HepG2 (cell line): Measurements from ENCODE around the gene MRM1. TPM values are rescaled to one million over a fixed set of nuclear protein-coding genes. Genes with fewer than 3 reads are reported as not detected.

Experiments used
- ATAC-seq: fragments of 200-7000 bp; cut with Tn5 transposase; 3 replicates; pipeline ENCODE4 v1.9.1; 2020; ENCODE audit warnings: mild to moderate bottlenecking, moderate library complexity
- BruUV-seq: library from RNA; stranded (reverse); fragments of 400-500 nt; replicated peaks from 2 replicates; lab custom pipeline; 2021; lab: Mats Ljungman, UMichigan
- CTCF ChIA-PET: fragments of 300-600 bp; formaldehyde crosslinking; extraction: SDS; loops from one replicate; lab custom pipeline; 2021; ENCODE audit warnings: low total read pairs, inconsistent platforms, low intra/inter-chr PET ratio; lab: Yijun Ruan, JAX
- POLR2A ChIA-PET: fragments of 350-600 bp; sonication (Branson Sonifier 250); formaldehyde crosslinking; loops from one replicate; lab custom pipeline; 2020; ENCODE audit warnings: antibody characterized with exemption, inconsistent platforms; lab: Yijun Ruan, JAX
- DNase-seq: peaks from one replicate; pipeline ENCODE4 v3.0.0-alpha.2; 2015; ENCODE audit warnings: low spot score
- FAIRE-seq: peaks from 3 replicates; lab custom pipeline; 2011; peaks lifted over from hg19 to GRCh38; lab: Jason Lieb, UNC
- H2AFZ ChIP-seq: one replicate; pipeline ENCODE4 v1.6.1; 2011; ENCODE audit warnings: low read length, inconsistent platforms
- H3K27ac ChIP-seq: fragments of 300-600 bp; 3 replicates; pipeline ENCODE4 v1.8.0; 2011; ENCODE audit warnings: mixed run types, mild to moderate bottlenecking, mixed read lengths, low read length, inconsistent platforms; ENCODE audit not compliant: insufficient read depth; ENCODE audit errors: extremely low read length
- H3K27me3 ChIP-seq, 2 experiments: fragments of 200-600 bp in 1 of 2; 2 replicates in 1 of 2; 3 replicates in 1 of 2; pipeline versions ENCODE4 v1.6.0 to v1.8.0; 2011; ENCODE audit warnings: low read length in 2 of 2, mild to moderate bottlenecking in 2 of 2, moderate library complexity in 2 of 2, inconsistent platforms in 1 of 2; ENCODE audit not compliant: insufficient read depth in 2 of 2, control insufficient read depth in 1 of 2
- H3K36me3 ChIP-seq, 2 experiments: fragments of 200-600 bp in 1 of 2; replicated peaks in 1 of 2; 2 replicates in 1 of 2; 3 replicates in 1 of 2; pipeline versions ENCODE4 v1.5.1 to v1.8.0; 2011; ENCODE audit warnings: low read length in 2 of 2, inconsistent platforms in 1 of 2; ENCODE audit not compliant: insufficient read depth in 2 of 2, control insufficient read depth in 1 of 2
- H3K4me1 ChIP-seq: 2 replicates; pipeline ENCODE4 v1.5.1; 2012; ENCODE audit warnings: low read length, inconsistent platforms; ENCODE audit not compliant: insufficient read depth
- H3K4me2 ChIP-seq: 2 replicates; pipeline ENCODE4 v1.6.0; 2011; ENCODE audit warnings: low read depth, low read length, inconsistent platforms
- H3K4me3 ChIP-seq, 3 experiments: fragments of 200-600 bp in 1 of 3; sonication (generic), shearing (Covaris generic) in 1 of 3; replicated peaks in 1 of 3; 2 replicates each; pipeline ENCODE4 v1.5.1; 2011 to 2016; ENCODE audit warnings: low read length in 3 of 3, inconsistent platforms in 2 of 3, low read depth in 2 of 3, mild to moderate bottlenecking in 2 of 3, control low read depth in 1 of 3, mixed read lengths in 1 of 3; ENCODE audit not compliant: insufficient read depth in 1 of 3
- H3K79me2 ChIP-seq: one replicate; pipeline ENCODE4 v1.6.1; 2011; ENCODE audit warnings: low read length, inconsistent platforms; ENCODE audit not compliant: insufficient read depth
- H3K9ac ChIP-seq: 2 replicates; pipeline ENCODE4 v1.6.0; 2011; ENCODE audit warnings: mild to moderate bottlenecking, low read depth, low read length, inconsistent platforms; ENCODE audit not compliant: insufficient read depth
- H3K9me3 ChIP-seq: 2 replicates; pipeline ENCODE4 v1.5.1; 2012; ENCODE audit warnings: mild to moderate bottlenecking, low read length
- H4K20me1 ChIP-seq: 2 replicates; pipeline ENCODE4 v1.6.0; 2011; ENCODE audit warnings: inconsistent platforms, mild to moderate bottlenecking, low read length, moderate library complexity; ENCODE audit not compliant: insufficient read depth
- CENPX ChIP-seq: sonication (generic); formaldehyde crosslinking; IDR thresholded peaks from 2 replicates; pipeline ENCODE4 v1.9.0; 2021; ENCODE audit warnings: mild to moderate bottlenecking, missing genetic modification reagents, moderate library complexity
- HMGA1 ChIP-seq: sonication (generic); formaldehyde crosslinking; conservative IDR thresholded peaks from 2 replicates; pipeline ENCODE4 v1.4.0; 2020; ENCODE audit warnings: missing genetic modification reagents
- MEIS2 ChIP-seq: sonication (generic); formaldehyde crosslinking; IDR thresholded peaks from 2 replicates; pipeline ENCODE4 v1.9.0; 2021; ENCODE audit warnings: mild to moderate bottlenecking, missing genetic modification reagents
- NFKBIZ ChIP-seq: IDR thresholded peaks from 2 replicates; pipeline ENCODE4 v1.6.1; 2018; ENCODE audit warnings: missing genetic modification reagents, missing compliant biosample characterization
- ZFAT ChIP-seq: sonication (generic); formaldehyde crosslinking; conservative IDR thresholded peaks from 2 replicates; pipeline ENCODE4 v1.8.1; 2023; ENCODE audit warnings: missing genetic modification reagents, inconsistent platforms
- ZNF569 ChIP-seq: sonication (generic); formaldehyde crosslinking; IDR thresholded peaks from 2 replicates; pipeline ENCODE4 v1.5.0; 2020; ENCODE audit warnings: mild to moderate bottlenecking, missing genetic modification reagents, moderate library complexity, borderline replicate concordance
- ZNF598 ChIP-seq: sonication (generic); formaldehyde crosslinking; IDR thresholded peaks from 2 replicates; pipeline ENCODE4 v1.5.1; 2020; ENCODE audit warnings: mild to moderate bottlenecking, missing genetic modification reagents, borderline replicate concordance
- ZNF678 ChIP-seq: sonication (generic); formaldehyde crosslinking; IDR thresholded peaks from 2 replicates; pipeline ENCODE4 v1.4.0; 2020; ENCODE audit warnings: mild to moderate bottlenecking, missing genetic modification reagents
- ZNF788 ChIP-seq: sonication (generic); formaldehyde crosslinking; IDR thresholded peaks from 2 replicates; pipeline ENCODE4 v1.5.0; 2020; ENCODE audit warnings: mild to moderate bottlenecking, missing genetic modification reagents, borderline replicate concordance
- ZNF850 ChIP-seq: sonication (generic); formaldehyde crosslinking; conservative IDR thresholded peaks from 2 replicates; pipeline ENCODE4 v1.9.0; 2021; ENCODE audit warnings: mild to moderate bottlenecking, missing genetic modification reagents
- ZNF883 ChIP-seq: sonication (generic); formaldehyde crosslinking; IDR thresholded peaks from 2 replicates; pipeline ENCODE4 v1.5.1; 2020; ENCODE audit warnings: mild to moderate bottlenecking, missing genetic modification reagents; ENCODE audit errors: not compliant biosample characterization
- WGBS: methylation state at CpG from one replicate; pipeline ENCODE4 v1.1.6; 2017; ENCODE audit warnings: low lambda C conversion rate; 5-methylcytosine and 5-hydroxymethylcytosine counted together
- in situ Hi-C: cut with HindIII; loops from 2 replicates; pipeline ENCODE4 v1.10.0; 2017; ENCODE audit warnings: low pct_unique_long_range_greater_than_20kb; ENCODE audit not compliant: extremely low pct_ligation_motif_present
- intact Hi-C: fragments of 100-400 bp; cut with micrococcal nuclease; formaldehyde crosslinking; loops from one replicate; pipeline ENCODE4 v1.10.0; 2022; ENCODE audit not compliant: unreplicated experiment
- polyA plus RNA-seq, 8 experiments: library from polyadenylated mRNA; depleted of rRNA in 3 of 8; stranded (reverse) in 7 of 8; unstranded in 1 of 8; fragments of >200 nt; fragmentation: Illumina TruSeq in 4 of 8; extraction: Trizol in 4 of 8; gene quantifications; 2 replicates each; pipeline versions ENCODE4 v1.2.1 to v1.2.3, GENCODE V29; 2011 to 2016; ENCODE audit warnings: low read depth in 4 of 8, missing spikeins in 1 of 8, mixed read lengths in 1 of 8; ENCODE audit not compliant: insufficient read depth in 1 of 8
- total RNA-seq, 5 experiments: library from RNA; depleted of rRNA; stranded (reverse); fragments of >200 nt; fragmentation: Illumina TruSeq; extraction: Trizol; gene quantifications; 2 replicates each; pipeline ENCODE4 v1.2.3, GENCODE V29; 2016; ENCODE audit warnings: low read depth in 1 of 5
- TF ChIP-seq, protein P1 (sequence below): IDR thresholded peaks from 2 replicates; pipeline ENCODE4 v1.6.1; 2012; ENCODE audit warnings: inconsistent platforms
- TF ChIP-seq, protein P2 (sequence below): sonication (generic); formaldehyde crosslinking; IDR thresholded peaks from 2 replicates; pipeline ENCODE4 v1.8.1; 2022; ENCODE audit warnings: low read depth, mild to moderate bottlenecking, missing genetic modification reagents
- TF ChIP-seq, protein P3 (sequence below): sonication (generic); formaldehyde crosslinking; IDR thresholded peaks from 2 replicates; pipeline ENCODE4 v1.5.0; 2020; ENCODE audit warnings: missing genetic modification reagents, mild to moderate bottlenecking, borderline replicate concordance
- TF ChIP-seq, protein P4 (sequence below): sonication (generic); formaldehyde crosslinking; IDR thresholded peaks from 2 replicates; pipeline ENCODE4 v1.5.1; 2020; ENCODE audit warnings: mild to moderate bottlenecking, missing genetic modification reagents, borderline replicate concordance

MRM1 gene
- total and polyA plus RNA-seq, 2 of the 13 experiments (the other 11 are each of a cell fraction or from before 2014, with no cell fraction given): 4.1 to 11.3 TPM

DNA sequence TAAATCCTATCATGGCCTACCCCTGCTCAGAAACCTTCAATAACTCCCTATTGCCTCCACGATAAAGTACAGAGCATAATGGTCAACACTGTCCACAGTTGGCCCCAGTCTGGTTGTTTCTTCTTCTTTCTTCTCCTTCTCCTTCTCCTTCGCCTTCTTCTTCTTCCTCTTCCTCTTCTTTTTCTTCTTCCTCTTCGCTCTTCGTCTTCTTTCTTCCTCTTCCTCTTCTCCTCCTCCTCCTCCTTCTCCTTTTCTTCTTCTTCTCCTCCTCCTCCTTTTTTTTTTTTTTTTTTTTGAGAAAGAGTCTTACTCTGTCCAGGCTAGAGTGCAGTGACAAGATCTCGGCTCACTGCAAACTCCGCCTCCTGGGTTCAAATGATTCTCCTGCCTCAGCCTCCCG is 23.8 kb downstream of the MRM1 start:
- Histone ChIP-seq H3K4me2 (no peak overlapping the region), H3K4me1 (peaks cover 22% of the 10 kb centered on the region), H4K20me1 (0 out of 2 replicates have a peak, but pooled peaks cover 3% of the 10 kb centered on the region), H3K79me2 (no peaks in the 10 kb centered on the region), H3K4me3 (no peak overlapping the region), H3K36me3 (no peaks in the 10 kb centered on the region), H3K27ac (no peak overlapping the region), H2AFZ (no peak overlapping the region), H3K9ac (no peak overlapping the region), H3K27me3 (no peaks in the 10 kb centered on the region), H3K9me3 (no peaks in the 10 kb centered on the region)
- WGBS: 77% methylated on average over 7 of the region's 7 CpGs
- no peak for FAIRE-seq
- TF ChIP-seq, protein P1, sequence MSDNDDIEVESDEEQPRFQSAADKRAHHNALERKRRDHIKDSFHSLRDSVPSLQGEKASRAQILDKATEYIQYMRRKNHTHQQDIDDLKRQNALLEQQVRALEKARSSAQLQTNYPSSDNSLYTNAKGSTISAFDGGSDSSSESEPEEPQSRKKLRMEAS: no peak
- TF ChIP-seq ZNF883 (no peak), ZNF569 (CRISPR knock-in tag) (no peak), ZNF678 (no peak), ZFAT (no peak), NFKBIZ (CRISPR knock-in tag) (no peak), ZNF788 (no peak), CENPX (CRISPR knock-in tag) (no peak), ZNF850 (no peak), MEIS2 (CRISPR knock-in tag) (no peak), HMGA1 (no peak), ZNF598 (CRISPR knock-in tag) (no peak)
- TF ChIP-seq, protein P2, sequence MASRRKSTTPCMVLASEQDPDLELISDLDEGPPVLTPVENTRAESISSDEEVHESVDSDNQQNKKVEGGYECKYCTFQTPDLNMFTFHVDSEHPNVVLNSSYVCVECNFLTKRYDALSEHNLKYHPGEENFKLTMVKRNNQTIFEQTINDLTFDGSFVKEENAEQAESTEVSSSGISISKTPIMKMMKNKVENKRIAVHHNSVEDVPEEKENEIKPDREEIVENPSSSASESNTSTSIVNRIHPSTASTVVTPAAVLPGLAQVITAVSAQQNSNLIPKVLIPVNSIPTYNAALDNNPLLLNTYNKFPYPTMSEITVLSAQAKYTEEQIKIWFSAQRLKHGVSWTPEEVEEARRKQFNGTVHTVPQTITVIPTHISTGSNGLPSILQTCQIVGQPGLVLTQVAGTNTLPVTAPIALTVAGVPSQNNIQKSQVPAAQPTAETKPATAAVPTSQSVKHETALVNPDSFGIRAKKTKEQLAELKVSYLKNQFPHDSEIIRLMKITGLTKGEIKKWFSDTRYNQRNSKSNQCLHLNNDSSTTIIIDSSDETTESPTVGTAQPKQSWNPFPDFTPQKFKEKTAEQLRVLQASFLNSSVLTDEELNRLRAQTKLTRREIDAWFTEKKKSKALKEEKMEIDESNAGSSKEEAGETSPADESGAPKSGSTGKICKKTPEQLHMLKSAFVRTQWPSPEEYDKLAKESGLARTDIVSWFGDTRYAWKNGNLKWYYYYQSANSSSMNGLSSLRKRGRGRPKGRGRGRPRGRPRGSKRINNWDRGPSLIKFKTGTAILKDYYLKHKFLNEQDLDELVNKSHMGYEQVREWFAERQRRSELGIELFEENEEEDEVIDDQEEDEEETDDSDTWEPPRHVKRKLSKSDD (CRISPR knock-in tag): no peak
- TF ChIP-seq, protein P3, sequence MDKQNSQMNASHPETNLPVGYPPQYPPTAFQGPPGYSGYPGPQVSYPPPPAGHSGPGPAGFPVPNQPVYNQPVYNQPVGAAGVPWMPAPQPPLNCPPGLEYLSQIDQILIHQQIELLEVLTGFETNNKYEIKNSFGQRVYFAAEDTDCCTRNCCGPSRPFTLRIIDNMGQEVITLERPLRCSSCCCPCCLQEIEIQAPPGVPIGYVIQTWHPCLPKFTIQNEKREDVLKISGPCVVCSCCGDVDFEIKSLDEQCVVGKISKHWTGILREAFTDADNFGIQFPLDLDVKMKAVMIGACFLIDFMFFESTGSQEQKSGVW: no peak
- TF ChIP-seq, protein P4, sequence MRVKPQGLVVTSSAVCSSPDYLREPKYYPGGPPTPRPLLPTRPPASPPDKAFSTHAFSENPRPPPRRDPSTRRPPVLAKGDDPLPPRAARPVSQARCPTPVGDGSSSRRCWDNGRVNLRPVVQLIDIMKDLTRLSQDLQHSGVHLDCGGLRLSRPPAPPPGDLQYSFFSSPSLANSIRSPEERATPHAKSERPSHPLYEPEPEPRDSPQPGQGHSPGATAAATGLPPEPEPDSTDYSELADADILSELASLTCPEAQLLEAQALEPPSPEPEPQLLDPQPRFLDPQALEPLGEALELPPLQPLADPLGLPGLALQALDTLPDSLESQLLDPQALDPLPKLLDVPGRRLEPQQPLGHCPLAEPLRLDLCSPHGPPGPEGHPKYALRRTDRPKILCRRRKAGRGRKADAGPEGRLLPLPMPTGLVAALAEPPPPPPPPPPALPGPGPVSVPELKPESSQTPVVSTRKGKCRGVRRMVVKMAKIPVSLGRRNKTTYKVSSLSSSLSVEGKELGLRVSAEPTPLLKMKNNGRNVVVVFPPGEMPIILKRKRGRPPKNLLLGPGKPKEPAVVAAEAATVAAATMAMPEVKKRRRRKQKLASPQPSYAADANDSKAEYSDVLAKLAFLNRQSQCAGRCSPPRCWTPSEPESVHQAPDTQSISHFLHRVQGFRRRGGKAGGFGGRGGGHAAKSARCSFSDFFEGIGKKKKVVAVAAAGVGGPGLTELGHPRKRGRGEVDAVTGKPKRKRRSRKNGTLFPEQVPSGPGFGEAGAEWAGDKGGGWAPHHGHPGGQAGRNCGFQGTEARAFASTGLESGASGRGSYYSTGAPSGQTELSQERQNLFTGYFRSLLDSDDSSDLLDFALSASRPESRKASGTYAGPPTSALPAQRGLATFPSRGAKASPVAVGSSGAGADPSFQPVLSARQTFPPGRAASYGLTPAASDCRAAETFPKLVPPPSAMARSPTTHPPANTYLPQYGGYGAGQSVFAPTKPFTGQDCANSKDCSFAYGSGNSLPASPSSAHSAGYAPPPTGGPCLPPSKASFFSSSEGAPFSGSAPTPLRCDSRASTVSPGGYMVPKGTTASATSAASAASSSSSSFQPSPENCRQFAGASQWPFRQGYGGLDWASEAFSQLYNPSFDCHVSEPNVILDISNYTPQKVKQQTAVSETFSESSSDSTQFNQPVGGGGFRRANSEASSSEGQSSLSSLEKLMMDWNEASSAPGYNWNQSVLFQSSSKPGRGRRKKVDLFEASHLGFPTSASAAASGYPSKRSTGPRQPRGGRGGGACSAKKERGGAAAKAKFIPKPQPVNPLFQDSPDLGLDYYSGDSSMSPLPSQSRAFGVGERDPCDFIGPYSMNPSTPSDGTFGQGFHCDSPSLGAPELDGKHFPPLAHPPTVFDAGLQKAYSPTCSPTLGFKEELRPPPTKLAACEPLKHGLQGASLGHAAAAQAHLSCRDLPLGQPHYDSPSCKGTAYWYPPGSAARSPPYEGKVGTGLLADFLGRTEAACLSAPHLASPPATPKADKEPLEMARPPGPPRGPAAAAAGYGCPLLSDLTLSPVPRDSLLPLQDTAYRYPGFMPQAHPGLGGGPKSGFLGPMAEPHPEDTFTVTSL (CRISPR knock-in tag): no peak
- BruUV-seq: no TSS peak
- ChIA-PET CTCF (no interaction called here), POLR2A (no interaction called here)
- in situ Hi-C loops: no loop called here
- intact Hi-C loops: no loop called here
- DNase-seq: no peak
- ATAC-seq: no peak
